GM23338 (cell line): ENCODE data around the gene C2CD5. TPM values are rescaled to one million over a fixed set of nuclear protein-coding genes. Genes with fewer than 3 reads are reported as not detected.

Experiments used
- ATAC-seq: fragments of 200-7000 bp; cut with Tn5 transposase; 3 replicates; pipeline ENCODE4 v1.9.1; 2020
- DNase-seq: peaks from one replicate; pipeline ENCODE4 v3.0.0-alpha.2; 2015; ENCODE audit warnings: low spot score
- H2AFZ ChIP-seq: fragments of 200-600 bp; sonication (generic); 2 replicates; pipeline ENCODE4 v1.8.0; 2016; ENCODE audit warnings: antibody characterized with exemption, mild to moderate bottlenecking, moderate library complexity
- H3F3A ChIP-seq: fragments of 200-600 bp; sonication (generic); replicated peaks from 2 replicates; pipeline ENCODE4 v1.8.0; 2017; ENCODE audit warnings: antibody characterized with exemption, mixed run types, low read depth
- H3K27ac ChIP-seq: fragments of 200-600 bp; sonication (generic); 2 replicates; pipeline ENCODE4 v1.6.1; 2016; ENCODE audit warnings: low read depth
- H3K27me3 ChIP-seq: fragments of 200-600 bp; sonication (generic); 2 replicates; pipeline ENCODE4 v1.8.0; 2016; ENCODE audit warnings: mild to moderate bottlenecking, mixed run types, moderate library complexity; ENCODE audit not compliant: insufficient read depth
- H3K36me3 ChIP-seq: fragments of 200-600 bp; sonication (generic); 2 replicates; pipeline ENCODE4 v1.8.0; 2016; ENCODE audit warnings: mild to moderate bottlenecking; ENCODE audit not compliant: insufficient read depth
- H3K4me1 ChIP-seq: fragments of 200-600 bp; sonication (generic); 2 replicates; pipeline ENCODE4 v1.8.0; 2016; ENCODE audit warnings: mild to moderate bottlenecking, moderate library complexity; ENCODE audit not compliant: insufficient read depth
- H3K4me2 ChIP-seq: fragments of 200-600 bp; sonication (generic); 2 replicates; pipeline ENCODE4 v1.7.1; 2017; ENCODE audit warnings: mixed run types
- H3K4me3 ChIP-seq: fragments of 200-600 bp; sonication (generic); 2 replicates; pipeline ENCODE4 v1.6.1; 2016; ENCODE audit warnings: mixed run types
- H3K79me2 ChIP-seq: fragments of 200-600 bp; sonication (generic); replicated peaks from 2 replicates; pipeline ENCODE4 v1.8.0; 2017; ENCODE audit warnings: mild to moderate bottlenecking; ENCODE audit not compliant: insufficient read depth
- H3K9me2 ChIP-seq: fragments of 200-600 bp; sonication (generic); 2 replicates; pipeline ENCODE4 v1.8.0; 2017; ENCODE audit not compliant: insufficient read depth
- H4K20me1 ChIP-seq: fragments of 200-600 bp; sonication (generic); replicated peaks from 2 replicates; pipeline ENCODE4 v1.8.0; 2017; ENCODE audit warnings: mild to moderate bottlenecking; ENCODE audit not compliant: insufficient read depth
- H3K27ac Mint-ChIP-seq: 2 replicates; pipeline ENCODE4 v1.8.0; 2020; ENCODE audit warnings: inconsistent platforms, mild to moderate bottlenecking, moderate library complexity, mixed read lengths
- H3K27me3 Mint-ChIP-seq: 3 replicates; pipeline ENCODE4 v1.8.0; 2022; ENCODE audit warnings: low read depth, mild to moderate bottlenecking, moderate library complexity, mixed read lengths, inconsistent platforms; ENCODE audit not compliant: insufficient read depth, poor library complexity
- H3K36me3 Mint-ChIP-seq: 3 replicates; pipeline ENCODE4 v1.8.0; 2021; ENCODE audit warnings: low read depth, mild to moderate bottlenecking, inconsistent platforms, moderate library complexity, mixed read lengths
- H3K4me1 Mint-ChIP-seq: 3 replicates; pipeline ENCODE4 v1.8.0; 2020; ENCODE audit warnings: mild to moderate bottlenecking, inconsistent platforms, mixed read lengths
- H3K4me3 Mint-ChIP-seq: 3 replicates; pipeline ENCODE4 v1.8.0; 2021; ENCODE audit warnings: moderate library complexity, mild to moderate bottlenecking, inconsistent platforms, mixed read lengths
- H3K9me3 Mint-ChIP-seq: 3 replicates; pipeline ENCODE4 v1.8.0; 2020; ENCODE audit warnings: moderate library complexity, mild to moderate bottlenecking, inconsistent platforms, mixed read lengths
- CREB1 ChIP-seq: fragments of 250-450 bp; sonication (Bioruptor Pico); IDR thresholded peaks from 2 replicates; pipeline ENCODE4 v1.5.0; 2020; ENCODE audit warnings: low read depth, mild to moderate bottlenecking, moderate library complexity
- CTCF ChIP-seq, 2 experiments: fragments of 200-600 bp in 1 of 2; sonication (generic) in 1 of 2; conservative IDR thresholded peaks; 2 replicates each; pipeline versions ENCODE4 v1.5.1 to v1.6.1; 2016 to 2017; ENCODE audit warnings: antibody characterized with exemption in 2 of 2, low read depth in 2 of 2, mild to moderate bottlenecking in 2 of 2, moderate library complexity in 1 of 2
- ETS1 ChIP-seq: IDR thresholded peaks from 2 replicates; pipeline ENCODE4 v1.6.1; 2016; ENCODE audit warnings: antibody characterized with exemption
- EZH2phosphoT487 ChIP-seq: fragments of 200-600 bp; sonication (generic); IDR thresholded peaks from one replicate; pipeline ENCODE4 v1.8.1; 2018; ENCODE audit warnings: antibody characterized with exemption; ENCODE audit not compliant: unreplicated experiment
- ZNF114 ChIP-seq: fragments of 250-450 bp; sonication (Bioruptor Pico); IDR thresholded peaks from 2 replicates; pipeline ENCODE4 v1.5.0; 2020; ENCODE audit warnings: mild to moderate bottlenecking, moderate library complexity
- polyA plus RNA-seq: library from polyadenylated mRNA; unstranded; fragments of >200 nt; fragmentation: Nextera tagmentation; extraction: Ambion mirVana; gene quantifications from 2 replicates; pipeline ENCODE4 v1.2.1, GENCODE V29; 2016
- total RNA-seq: library from RNA; depleted of rRNA; stranded (reverse); fragments of >200 nt; shearing (Covaris generic); gene quantifications from 2 replicates; pipeline ENCODE4 v1.2.3, GENCODE V29; 2014
- TF ChIP-seq, protein P1 (sequence below): fragments of 250-450 bp; sonication (Bioruptor Pico); IDR thresholded peaks from 2 replicates; pipeline ENCODE4 v1.5.0; 2020; ENCODE audit warnings: mild to moderate bottlenecking, moderate library complexity

The C2CD5 gene
- total and polyA plus RNA-seq, 2 experiments from 2014 or later, result 22.0 to 68.6 TPM

DNA sequence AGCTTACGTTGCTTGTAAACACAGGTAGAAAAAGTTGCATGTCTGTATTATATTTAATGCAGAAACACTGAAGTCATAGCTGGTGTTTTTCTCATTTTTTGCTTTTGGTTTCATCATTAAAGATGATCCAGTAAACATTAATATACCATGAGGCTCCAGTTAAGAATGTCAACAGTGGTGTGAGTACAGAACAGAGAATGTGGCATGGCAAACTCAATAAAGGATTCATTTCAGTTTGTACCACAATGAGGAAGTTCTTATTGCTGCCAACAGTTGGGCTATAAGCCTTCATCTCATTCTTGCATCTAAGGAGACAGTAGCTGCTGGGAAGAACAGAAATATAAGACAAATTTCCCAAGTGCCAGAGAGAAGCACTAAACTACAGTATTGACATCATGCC, 137.7 kb downstream of the C2CD5 start:
- no peak overlapping the region for H2AFZ ChIP-seq
- no peaks in the 10 kb centered on the region for H3F3A ChIP-seq
- TF ChIP-seq CTCF (conservative IDR thresholded peaks at IDR 0.05; ENCODE audit: low read depth in 2 of 2), result no peak
- no peak for TF ChIP-seq EZH2phosphoT487
- no peak for TF ChIP-seq CREB1 (CRISPR knock-in tag)
- no peaks in the 10 kb centered on the region for H3K79me2 ChIP-seq
- Mint-ChIP-seq H3K27ac (no peak overlapping the region), H3K4me3 (no peak overlapping the region), H3K27me3 (no peaks in the 10 kb centered on the region), H3K4me1 (no peaks in the 10 kb centered on the region; the same call in 2 of the 3 replicates), H3K9me3 (peaks cover 20% of the 10 kb centered on the region; the same call in 2 of the 3 replicates), H3K36me3 (no peaks in the 10 kb centered on the region; the same call in 2 of the 3 replicates)
- no peaks in the 10 kb centered on the region for H4K20me1 ChIP-seq
- H3K9me2 ChIP-seq, result 0 out of 2 replicates have a peak, but pooled peaks cover 2% of the 10 kb centered on the region
- no peaks in the 10 kb centered on the region for H3K27me3 ChIP-seq
- H3K4me3 ChIP-seq, result no peak overlapping the region
- H3K36me3 ChIP-seq, result no peaks in the 10 kb centered on the region
- H3K27ac ChIP-seq, result no peak overlapping the region
- no peak overlapping the region for H3K4me2 ChIP-seq
- no peaks in the 10 kb centered on the region for H3K4me1 ChIP-seq
- ATAC-seq (no peak), DNase-seq (no peak)

DNA sequence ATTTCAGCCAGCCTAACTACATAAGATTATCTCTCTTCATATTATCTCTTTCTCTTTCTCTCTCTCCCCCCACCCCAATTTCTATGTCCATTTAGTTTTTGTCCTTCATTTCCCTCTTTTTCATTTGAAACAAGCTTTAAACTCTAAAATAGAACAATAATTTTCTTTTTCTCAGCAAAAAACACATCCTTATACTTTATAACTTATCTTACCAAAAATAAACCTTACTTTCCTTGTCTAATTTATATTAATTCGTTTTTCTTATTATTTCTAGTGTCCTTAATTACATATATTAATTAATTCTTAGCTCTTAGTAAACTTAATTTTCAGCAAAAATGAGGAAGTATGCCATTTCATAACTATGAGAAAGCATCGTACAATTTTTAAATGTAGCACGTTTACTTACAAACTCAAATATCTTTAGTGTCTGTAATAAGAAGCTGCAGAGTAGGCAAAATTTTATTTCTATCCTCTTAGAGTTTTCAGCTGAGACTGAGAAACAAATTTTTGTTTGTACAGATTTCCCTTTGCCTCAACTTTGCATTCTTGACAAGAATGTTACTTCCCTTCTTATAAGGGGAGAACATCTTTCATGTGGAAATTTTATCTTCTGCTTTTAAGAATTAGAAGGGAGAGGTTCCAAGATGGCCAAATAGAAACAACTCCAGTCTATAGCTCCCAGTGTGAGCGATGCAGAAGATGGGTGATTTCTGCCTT, 144.7 kb downstream of the C2CD5 start:
- Mint-ChIP-seq H3K27me3 (no peaks in the 10 kb centered on the region), H3K4me3 (no peak overlapping the region), H3K27ac (no peak overlapping the region), H3K4me1 (no peaks in the 10 kb centered on the region), H3K36me3 (peaks cover 9% of the 10 kb centered on the region; the same call in 2 of the 3 replicates), H3K9me3 (peaks cover 38% of the 10 kb centered on the region)
- ATAC-seq (no peak), DNase-seq (no peak)
- 0 out of 2 replicates have a peak, but pooled peaks cover 3% of the 10 kb centered on the region for H3K36me3 ChIP-seq
- no peak overlapping the region for H3K27ac ChIP-seq
- TF ChIP-seq ZNF114 (CRISPR knock-in tag), result no peak
- TF ChIP-seq ETS1, result no peak
- TF ChIP-seq, protein P1, sequence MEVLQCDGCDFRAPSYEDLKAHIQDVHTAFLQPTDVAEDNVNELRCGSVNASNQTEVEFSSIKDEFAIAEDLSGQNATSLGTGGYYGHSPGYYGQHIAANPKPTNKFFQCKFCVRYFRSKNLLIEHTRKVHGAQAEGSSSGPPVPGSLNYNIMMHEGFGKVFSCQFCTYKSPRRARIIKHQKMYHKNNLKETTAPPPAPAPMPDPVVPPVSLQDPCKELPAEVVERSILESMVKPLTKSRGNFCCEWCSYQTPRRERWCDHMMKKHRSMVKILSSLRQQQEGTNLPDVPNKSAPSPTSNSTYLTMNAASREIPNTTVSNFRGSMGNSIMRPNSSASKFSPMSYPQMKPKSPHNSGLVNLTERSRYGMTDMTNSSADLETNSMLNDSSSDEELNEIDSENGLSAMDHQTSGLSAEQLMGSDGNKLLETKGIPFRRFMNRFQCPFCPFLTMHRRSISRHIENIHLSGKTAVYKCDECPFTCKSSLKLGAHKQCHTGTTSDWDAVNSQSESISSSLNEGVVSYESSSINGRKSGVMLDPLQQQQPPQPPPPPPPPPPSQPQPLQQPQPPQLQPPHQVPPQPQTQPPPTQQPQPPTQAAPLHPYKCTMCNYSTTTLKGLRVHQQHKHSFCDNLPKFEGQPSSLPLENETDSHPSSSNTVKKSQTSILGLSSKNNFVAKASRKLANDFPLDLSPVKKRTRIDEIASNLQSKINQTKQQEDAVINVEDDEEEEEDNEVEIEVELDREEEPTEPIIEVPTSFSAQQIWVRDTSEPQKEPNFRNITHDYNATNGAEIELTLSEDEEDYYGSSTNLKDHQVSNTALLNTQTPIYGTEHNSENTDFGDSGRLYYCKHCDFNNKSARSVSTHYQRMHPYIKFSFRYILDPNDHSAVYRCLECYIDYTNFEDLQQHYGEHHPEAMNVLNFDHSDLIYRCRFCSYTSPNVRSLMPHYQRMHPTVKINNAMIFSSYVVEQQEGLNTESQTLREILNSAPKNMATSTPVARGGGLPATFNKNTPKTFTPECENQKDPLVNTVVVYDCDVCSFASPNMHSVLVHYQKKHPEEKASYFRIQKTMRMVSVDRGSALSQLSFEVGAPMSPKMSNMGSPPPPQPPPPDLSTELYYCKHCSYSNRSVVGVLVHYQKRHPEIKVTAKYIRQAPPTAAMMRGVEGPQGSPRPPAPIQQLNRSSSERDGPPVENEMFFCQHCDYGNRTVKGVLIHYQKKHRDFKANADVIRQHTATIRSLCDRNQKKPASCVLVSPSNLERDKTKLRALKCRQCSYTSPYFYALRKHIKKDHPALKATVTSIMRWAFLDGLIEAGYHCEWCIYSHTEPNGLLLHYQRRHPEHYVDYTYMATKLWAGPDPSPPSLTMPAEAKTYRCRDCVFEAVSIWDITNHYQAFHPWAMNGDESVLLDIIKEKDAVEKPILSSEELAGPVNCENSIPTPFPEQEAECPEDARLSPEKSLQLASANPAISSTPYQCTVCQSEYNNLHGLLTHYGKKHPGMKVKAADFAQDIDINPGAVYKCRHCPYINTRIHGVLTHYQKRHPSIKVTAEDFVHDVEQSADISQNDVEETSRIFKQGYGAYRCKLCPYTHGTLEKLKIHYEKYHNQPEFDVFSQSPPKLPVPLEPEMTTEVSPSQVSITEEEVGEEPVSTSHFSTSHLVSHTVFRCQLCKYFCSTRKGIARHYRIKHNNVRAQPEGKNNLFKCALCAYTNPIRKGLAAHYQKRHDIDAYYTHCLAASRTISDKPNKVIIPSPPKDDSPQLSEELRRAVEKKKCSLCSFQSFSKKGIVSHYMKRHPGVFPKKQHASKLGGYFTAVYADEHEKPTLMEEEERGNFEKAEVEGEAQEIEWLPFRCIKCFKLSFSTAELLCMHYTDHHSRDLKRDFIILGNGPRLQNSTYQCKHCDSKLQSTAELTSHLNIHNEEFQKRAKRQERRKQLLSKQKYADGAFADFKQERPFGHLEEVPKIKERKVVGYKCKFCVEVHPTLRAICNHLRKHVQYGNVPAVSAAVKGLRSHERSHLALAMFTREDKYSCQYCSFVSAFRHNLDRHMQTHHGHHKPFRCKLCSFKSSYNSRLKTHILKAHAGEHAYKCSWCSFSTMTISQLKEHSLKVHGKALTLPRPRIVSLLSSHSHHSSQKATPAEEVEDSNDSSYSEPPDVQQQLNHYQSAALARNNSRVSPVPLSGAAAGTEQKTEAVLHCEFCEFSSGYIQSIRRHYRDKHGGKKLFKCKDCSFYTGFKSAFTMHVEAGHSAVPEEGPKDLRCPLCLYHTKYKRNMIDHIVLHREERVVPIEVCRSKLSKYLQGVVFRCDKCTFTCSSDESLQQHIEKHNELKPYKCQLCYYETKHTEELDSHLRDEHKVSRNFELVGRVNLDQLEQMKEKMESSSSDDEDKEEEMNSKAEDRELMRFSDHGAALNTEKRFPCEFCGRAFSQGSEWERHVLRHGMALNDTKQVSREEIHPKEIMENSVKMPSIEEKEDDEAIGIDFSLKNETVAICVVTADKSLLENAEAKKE, result no peak
- TF ChIP-seq CTCF (conservative IDR thresholded peaks at IDR 0.05; ENCODE audit: low read depth in 2 of 2), result no peak
- no peaks in the 10 kb centered on the region for H4K20me1 ChIP-seq
- no peaks in the 10 kb centered on the region for H3K27me3 ChIP-seq
- H3K4me1 ChIP-seq, result no peaks in the 10 kb centered on the region
- H2AFZ ChIP-seq, result no peak overlapping the region
- H3F3A ChIP-seq, result no peaks in the 10 kb centered on the region
- H3K4me3 ChIP-seq, result no peak overlapping the region
- no peak overlapping the region for H3K4me2 ChIP-seq
- H3K9me2 ChIP-seq, result no peaks in the 10 kb centered on the region
- no peaks in the 10 kb centered on the region for H3K79me2 ChIP-seq
